22Rv1 (cell line): ENCODE measurements around the gene POU2F2.

Source experiments
- ZFX ChIP-seq: fragments of 450-650 bp; IDR thresholded peaks from 2 replicates; pipeline ENCODE4 v1.6.1; 2017; ENCODE audit warnings: antibody characterized with exemption, borderline replicate concordance
- TF ChIP-seq, protein P1 (sequence below): fragments of 450-650 bp; IDR thresholded peaks from 2 replicates; pipeline ENCODE4 v1.5.1; 2017; ENCODE audit warnings: mild to moderate bottlenecking

DNA sequence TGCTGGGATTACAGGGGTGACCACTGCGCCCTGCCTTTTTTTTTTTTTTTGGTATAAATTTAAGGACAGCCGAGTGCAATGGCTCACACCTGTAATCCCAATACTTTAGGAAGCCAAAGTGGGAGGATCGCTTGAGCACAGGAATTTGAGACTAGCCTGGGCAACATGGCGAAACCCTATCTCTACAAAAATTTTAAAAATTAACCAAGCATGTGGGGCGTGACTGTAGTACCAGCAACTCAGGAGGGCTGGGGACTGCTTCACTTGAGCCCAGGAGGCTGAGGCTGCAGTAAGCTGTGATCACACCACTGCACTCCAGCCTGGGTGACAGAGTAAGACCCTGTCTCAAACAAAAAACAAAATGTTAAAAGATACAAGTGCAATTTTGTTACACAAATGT is 34.8 kb downstream of the POU2F2 start:
- TF ChIP-seq, protein P1, sequence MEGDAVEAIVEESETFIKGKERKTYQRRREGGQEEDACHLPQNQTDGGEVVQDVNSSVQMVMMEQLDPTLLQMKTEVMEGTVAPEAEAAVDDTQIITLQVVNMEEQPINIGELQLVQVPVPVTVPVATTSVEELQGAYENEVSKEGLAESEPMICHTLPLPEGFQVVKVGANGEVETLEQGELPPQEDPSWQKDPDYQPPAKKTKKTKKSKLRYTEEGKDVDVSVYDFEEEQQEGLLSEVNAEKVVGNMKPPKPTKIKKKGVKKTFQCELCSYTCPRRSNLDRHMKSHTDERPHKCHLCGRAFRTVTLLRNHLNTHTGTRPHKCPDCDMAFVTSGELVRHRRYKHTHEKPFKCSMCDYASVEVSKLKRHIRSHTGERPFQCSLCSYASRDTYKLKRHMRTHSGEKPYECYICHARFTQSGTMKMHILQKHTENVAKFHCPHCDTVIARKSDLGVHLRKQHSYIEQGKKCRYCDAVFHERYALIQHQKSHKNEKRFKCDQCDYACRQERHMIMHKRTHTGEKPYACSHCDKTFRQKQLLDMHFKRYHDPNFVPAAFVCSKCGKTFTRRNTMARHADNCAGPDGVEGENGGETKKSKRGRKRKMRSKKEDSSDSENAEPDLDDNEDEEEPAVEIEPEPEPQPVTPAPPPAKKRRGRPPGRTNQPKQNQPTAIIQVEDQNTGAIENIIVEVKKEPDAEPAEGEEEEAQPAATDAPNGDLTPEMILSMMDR, result no peak
- TF ChIP-seq ZFX, result no peak
